Vein endothelial cell (primary cell): Measurements from ENCODE around the gene NONO. TPM values are rescaled to one million over a fixed set of nuclear protein-coding genes. Genes with fewer than 3 reads are reported as not detected.

Experiments
- total RNA-seq: library from RNA; depleted of rRNA; stranded (reverse); fragments of >200 nt; gene quantifications from 2 replicates; pipeline ENCODE4 v1.2.3, GENCODE V29; 2012

The NONO gene, protein sequence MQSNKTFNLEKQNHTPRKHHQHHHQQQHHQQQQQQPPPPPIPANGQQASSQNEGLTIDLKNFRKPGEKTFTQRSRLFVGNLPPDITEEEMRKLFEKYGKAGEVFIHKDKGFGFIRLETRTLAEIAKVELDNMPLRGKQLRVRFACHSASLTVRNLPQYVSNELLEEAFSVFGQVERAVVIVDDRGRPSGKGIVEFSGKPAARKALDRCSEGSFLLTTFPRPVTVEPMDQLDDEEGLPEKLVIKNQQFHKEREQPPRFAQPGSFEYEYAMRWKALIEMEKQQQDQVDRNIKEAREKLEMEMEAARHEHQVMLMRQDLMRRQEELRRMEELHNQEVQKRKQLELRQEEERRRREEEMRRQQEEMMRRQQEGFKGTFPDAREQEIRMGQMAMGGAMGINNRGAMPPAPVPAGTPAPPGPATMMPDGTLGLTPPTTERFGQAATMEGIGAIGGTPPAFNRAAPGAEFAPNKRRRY
- 450 and 541 TPM in 2 replicates for total RNA-seq

GRCh38 chrX:71283403-71284143, at the start of gene NONO:
NONO (plus strand) TSS chrX:71283635; CDS start chrX:71290638, 7,003 bp downstream.

DNA sequence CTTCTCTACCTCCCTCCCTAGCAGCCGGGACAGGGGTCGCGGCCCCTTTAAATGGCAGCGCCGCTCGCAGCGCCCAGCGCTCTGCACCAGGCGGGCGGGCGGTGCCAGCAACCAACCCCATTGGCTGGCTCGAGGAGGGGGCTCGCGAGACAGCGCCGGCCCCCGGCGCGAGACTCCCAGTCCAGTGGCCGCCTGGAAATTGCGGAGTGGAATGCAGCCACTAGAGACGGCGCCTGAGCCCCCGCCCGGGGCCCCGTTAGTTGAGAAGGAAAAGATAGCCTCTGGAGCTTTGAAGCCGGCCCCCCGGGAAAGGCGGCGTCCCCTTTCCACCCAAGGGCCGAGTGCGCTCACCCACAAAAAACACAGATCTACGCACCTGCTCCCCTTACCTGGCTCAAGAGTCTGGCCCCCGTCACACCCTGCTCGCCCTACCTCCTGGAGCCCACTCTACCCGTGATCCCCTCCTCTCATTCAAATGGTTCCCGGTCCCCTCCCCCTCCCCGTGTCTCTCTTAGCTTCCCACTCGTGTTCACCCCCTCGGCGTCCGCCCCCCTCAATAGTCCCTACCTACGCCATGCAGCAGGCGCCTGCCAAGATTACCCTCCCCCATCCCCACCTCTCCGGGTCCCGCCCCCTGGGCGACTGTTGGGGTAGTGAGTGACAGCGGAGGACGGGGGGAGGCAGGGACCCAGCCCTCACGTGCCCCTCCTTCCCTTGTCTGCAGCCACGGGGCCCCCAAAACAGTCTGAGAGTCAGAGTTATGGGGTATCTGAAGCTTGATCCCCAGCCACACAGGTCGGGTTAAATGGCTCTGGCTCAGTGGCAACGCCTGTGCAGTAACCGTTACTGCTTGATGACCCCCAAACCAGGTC, 29.1 kb upstream of the NONO start, which contains the start of gene ZMYM3:
Gene ZMYM3, minus strand, starts transcription at position 49 of the 872 bp plus-strand sequence. CDS start 885 bp downstream, outside the sequence.

DNA sequence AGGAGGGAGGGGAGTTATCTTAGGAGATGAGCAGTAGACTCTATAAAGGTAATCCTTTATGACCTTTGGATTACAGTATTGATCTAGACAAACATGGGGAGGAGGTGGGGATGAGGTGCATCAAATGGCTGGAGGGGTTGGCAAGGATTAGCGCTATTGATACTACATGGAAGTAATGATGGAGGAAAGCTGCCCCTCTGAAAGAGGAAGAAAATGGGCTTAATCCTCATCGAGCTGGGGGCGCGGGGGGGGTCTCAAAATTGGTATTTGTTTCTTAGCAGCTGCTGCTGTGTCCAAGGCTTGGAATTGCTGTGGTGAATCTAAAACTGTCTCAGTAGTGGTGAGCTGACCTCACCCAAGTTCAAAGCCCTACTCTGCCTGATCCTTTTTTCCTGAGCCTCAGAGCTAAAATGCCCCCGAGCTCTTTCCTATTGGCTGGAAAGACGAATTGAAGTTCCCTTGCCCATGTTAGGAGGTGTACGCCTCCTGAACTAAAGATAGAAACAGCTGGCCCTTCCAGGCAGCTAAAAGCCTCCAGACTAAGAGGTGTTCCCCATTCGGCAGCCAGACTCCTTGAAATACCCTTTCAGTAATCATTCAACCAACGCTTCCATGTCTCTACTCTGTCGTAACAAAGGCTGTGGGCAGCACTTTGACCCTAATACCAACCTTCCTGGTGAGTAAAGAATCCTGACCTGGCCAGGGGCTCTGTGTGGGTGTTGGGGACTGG, 17.9 kb downstream of the NONO start, which contains the start of gene ITGB1BP2:
Gene ITGB1BP2, plus strand, starts transcription at position 556 of the 730 bp plus-strand sequence. Its CDS starts 57 bp downstream, at position 613.

Other genes starting within 250 kb of the NONO start
- 70.6 and 89.8 TPM in 2 replicates for gene SNX12, start 215.3 kb upstream of the NONO start, total RNA-seq
- gene FOXO4, start 187.8 kb upstream of the NONO start, total RNA-seq: 4.6 and 5.9 TPM in 2 replicates
- gene CXorf65, start 176.9 kb upstream of the NONO start, total RNA-seq: not detected in 2 replicates
- 0.19 TPM in 1 of 2 replicates, not detected in the other for gene IL2RG, start 172.1 kb upstream of the NONO start, total RNA-seq
- 44.5 and 47.7 TPM in 2 replicates for gene MED12, start 165.0 kb upstream of the NONO start, total RNA-seq
- 0.19 and 0.33 TPM in 2 replicates for gene NLGN3, start 138.8 kb upstream of the NONO start, total RNA-seq
- not detected in 2 replicates for gene GJB1, start 60.4 kb upstream of the NONO start, total RNA-seq
- 26.1 and 32.7 TPM in 2 replicates for gene ZMYM3, start 29.5 kb upstream of the NONO start, total RNA-seq
- gene ITGB1BP2, start 18.1 kb downstream of the NONO start, total RNA-seq: 2.0 and 2.7 TPM in 2 replicates
- gene TAF1, start 82.7 kb downstream of the NONO start, total RNA-seq: 25.8 and 42.4 TPM in 2 replicates
- gene OGT, start 249.5 kb downstream of the NONO start, total RNA-seq: 164 and 197 TPM in 2 replicates